ENCODE measurements around the gene KIF16B. TPM values are rescaled to one million over a fixed set of nuclear protein-coding genes. Genes with fewer than 3 reads are reported as not detected.

The KIF16B gene
- total and polyA plus RNA-seq, 7 donors: 18.9 to 49.7 (median 22.4) TPM

DNA sequence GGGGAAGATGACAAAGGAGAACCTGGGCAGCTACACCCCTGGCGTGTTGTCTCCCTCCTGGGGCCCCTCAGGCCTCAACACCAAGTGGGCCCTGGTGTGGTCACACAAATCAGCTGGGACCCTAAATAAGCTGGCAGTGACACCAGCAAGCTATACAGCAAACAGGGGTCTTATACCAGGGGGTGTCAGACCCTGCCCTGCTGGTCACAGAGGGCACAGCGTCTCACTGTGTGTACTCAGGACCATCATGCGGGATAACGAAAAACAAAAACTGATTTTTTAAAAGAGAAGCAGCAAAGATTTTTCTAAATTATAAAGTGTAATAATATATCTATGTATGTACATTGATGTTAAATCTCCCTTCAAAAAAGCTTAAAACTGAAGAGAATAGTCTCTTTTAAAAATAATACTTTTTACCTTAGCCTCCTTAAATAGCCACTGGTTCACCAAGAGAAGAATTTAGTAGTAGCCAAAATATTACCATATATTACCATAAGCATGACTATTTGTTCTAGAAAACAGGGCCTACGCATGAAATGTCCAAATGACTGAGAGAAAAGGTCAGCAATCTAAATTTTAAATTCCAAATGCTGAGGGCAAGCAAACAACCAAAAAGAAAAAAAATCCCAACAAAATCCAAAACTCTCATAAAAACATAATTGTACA is 220.4 kb downstream of the KIF16B start:
- Histone ChIP-seq H3K27ac (no peak overlapping the region), H3K4me1 (no peaks in the 10 kb centered on the region), H3K4me3 (no peak overlapping the region), H3K27me3 (no peaks in the 10 kb centered on the region), H3K36me3 (peaks cover 0 to 9% (median 0%) of the 10 kb centered on the region in 4 donors), H3K9me3 (no peaks in the 10 kb centered on the region)
- DNase-seq: no peak
- intact Hi-C loops (cut with DNase I): no loop called here
- TF ChIP-seq POLR2A (IDR thresholded peaks at IDR 0.05): no peak
- 98 to 99% methylated on average over 5 of the region's 5 CpGs for WGBS, 2 donors

DNA sequence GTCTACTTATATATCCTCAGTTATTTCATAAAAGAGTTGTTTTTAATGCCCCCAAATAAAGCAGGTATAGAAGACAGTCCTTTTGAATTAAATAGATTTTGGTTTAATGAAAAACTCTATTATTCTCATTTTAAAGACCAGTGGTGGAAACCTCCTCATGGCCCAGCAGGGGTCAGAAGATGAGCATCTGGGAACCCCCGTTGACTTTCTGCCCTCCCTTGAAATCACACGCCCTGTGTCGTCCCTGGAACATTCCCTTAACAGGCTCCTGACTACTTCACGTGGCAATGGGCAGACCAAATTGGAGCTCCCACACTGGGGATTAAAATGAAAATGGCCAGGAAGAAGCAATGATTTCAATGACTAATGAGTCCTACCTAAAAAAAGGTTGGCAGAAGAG is 220.9 kb downstream of the KIF16B start:
- intact Hi-C loops (cut with DNase I): no loop called here
- 78 to 87% methylated on average over 4 of the region's 4 CpGs for WGBS, 2 donors
- no peak for DNase-seq
- no peak overlapping the region for H3K27ac ChIP-seq
- H3K36me3 ChIP-seq: peaks cover 0 to 9% (median 0%) of the 10 kb centered on the region in 4 donors
- no peak overlapping the region for H3K4me3 ChIP-seq
- H3K4me1 ChIP-seq: no peaks in the 10 kb centered on the region
- TF ChIP-seq POLR2A (IDR thresholded peaks at IDR 0.05) (no peak), EP300 (IDR thresholded peaks at IDR 0.05) (no peak), POLR2AphosphoS5 (IDR thresholded peaks at IDR 0.05) (no peak)
- TF ChIP-seq, protein P1, sequence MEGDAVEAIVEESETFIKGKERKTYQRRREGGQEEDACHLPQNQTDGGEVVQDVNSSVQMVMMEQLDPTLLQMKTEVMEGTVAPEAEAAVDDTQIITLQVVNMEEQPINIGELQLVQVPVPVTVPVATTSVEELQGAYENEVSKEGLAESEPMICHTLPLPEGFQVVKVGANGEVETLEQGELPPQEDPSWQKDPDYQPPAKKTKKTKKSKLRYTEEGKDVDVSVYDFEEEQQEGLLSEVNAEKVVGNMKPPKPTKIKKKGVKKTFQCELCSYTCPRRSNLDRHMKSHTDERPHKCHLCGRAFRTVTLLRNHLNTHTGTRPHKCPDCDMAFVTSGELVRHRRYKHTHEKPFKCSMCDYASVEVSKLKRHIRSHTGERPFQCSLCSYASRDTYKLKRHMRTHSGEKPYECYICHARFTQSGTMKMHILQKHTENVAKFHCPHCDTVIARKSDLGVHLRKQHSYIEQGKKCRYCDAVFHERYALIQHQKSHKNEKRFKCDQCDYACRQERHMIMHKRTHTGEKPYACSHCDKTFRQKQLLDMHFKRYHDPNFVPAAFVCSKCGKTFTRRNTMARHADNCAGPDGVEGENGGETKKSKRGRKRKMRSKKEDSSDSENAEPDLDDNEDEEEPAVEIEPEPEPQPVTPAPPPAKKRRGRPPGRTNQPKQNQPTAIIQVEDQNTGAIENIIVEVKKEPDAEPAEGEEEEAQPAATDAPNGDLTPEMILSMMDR (IDR thresholded peaks at IDR 0.05): no peak
- H3K27me3 ChIP-seq: no peaks in the 10 kb centered on the region
- H3K9me3 ChIP-seq: no peaks in the 10 kb centered on the region

DNA sequence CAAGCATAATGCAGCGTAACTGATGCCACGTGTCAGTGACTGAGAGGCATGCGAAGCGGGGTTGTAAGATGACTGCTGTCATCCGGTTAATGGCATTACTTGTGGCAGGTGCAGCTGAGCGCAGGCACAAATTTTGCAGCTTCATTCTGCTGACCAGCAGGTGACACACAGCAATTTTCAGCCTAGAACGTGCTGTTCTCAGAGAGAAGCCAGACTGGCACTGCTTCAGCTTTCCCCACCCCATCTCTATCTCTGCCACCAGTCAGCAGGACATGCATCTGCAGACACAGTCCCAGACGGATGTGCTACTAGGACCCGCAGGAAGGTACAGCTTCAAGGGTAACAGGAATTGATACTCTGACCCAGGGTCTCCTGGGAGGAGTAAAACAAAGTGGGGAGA is 221.8 kb downstream of the KIF16B start:
- no peaks in the 10 kb centered on the region for H3K27me3 ChIP-seq
- no peaks in the 10 kb centered on the region for H3K4me1 ChIP-seq
- no peak overlapping the region for H3K4me3 ChIP-seq
- no peak overlapping the region for H3K27ac ChIP-seq
- WGBS, 2 donors: 90 to 94% methylated on average over 9 of the region's 9 CpGs
- intact Hi-C loops (cut with DNase I): no loop called here
- H3K36me3 ChIP-seq: peaks cover 0 to 9% (median 0%) of the 10 kb centered on the region in 4 donors
- TF ChIP-seq POLR2A (IDR thresholded peaks at IDR 0.05) (no peak), POLR2AphosphoS5 (IDR thresholded peaks at IDR 0.05) (no peak), EP300 (IDR thresholded peaks at IDR 0.05) (no peak)
- H3K9me3 ChIP-seq: no peaks in the 10 kb centered on the region
- DNase-seq: no peak

DNA sequence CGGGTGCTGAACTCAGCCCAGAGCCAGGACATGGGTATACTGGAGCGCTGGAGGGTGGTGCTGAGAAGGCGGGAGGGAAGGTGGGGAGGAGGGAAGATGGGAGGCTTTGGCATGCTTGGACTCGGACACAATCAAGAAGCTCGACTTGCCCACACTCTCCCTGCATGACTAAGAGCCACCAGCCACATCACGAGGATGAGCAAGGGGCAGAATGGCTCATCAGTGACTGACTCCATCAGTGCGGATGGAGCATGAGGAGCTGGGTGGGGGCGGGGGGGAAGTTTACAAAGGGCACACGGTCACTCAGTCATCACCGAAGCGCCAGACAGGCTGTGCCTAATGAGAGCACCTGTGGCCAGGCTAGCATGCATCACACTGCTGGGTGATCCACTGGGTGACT is 222.8 kb downstream of the KIF16B start:
- H3K27me3 ChIP-seq: no peaks in the 10 kb centered on the region
- peaks cover 0 to 2% (median 0%) of the 10 kb centered on the region in 4 donors for H3K36me3 ChIP-seq
- no peaks in the 10 kb centered on the region for H3K9me3 ChIP-seq
- 90 to 97% methylated on average over 11 of the region's 11 CpGs for WGBS, 2 donors
- H3K27ac ChIP-seq: no peak overlapping the region
- no peak for TF ChIP-seq POLR2A (IDR thresholded peaks at IDR 0.05)
- TF ChIP-seq EP300 (IDR thresholded peaks at IDR 0.05): no peak
- TF ChIP-seq, protein P1 (IDR thresholded peaks at IDR 0.05): no peak
- no peak for TF ChIP-seq POLR2AphosphoS5 (IDR thresholded peaks at IDR 0.05)
- H3K4me1 ChIP-seq: no peaks in the 10 kb centered on the region
- intact Hi-C loops (cut with DNase I): no loop called here
- no peak for DNase-seq
- H3K4me3 ChIP-seq: no peak overlapping the region

DNA sequence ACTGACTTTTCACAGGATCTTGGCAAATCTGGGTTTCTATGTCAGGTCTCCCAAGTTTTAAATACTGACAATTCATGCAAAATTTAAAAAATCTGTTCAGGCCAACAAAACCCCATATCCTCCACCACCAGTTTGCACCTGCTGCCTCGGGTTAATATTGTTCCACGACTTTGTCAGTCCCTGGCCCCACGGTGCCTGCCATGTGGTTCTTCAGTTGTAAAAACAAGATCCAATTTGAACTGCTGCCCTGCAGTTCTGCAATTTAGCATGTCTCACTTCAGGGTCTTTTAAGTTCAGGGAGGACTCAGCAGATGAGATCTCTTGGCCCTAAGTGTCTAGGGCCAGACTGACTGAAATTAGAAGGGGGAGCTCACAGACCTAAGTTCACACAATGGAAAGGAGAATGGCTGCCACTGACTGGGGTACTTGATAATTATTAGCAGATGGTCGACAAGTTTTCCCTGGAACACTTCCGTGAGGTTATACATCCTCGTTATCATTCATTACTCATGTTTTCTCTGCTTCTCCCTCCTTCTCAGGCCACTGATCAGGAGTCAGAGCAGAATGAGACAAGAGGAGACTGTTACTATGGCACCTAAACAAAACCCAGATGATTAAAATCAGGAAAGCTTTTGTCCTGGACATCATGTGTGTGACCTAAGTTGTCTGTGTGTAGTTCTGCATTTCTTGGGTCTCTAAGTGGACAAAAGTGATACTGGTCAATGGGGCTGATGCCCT is 223.6 kb downstream of the KIF16B start:
- Histone ChIP-seq H3K4me3 (no peak overlapping the region), H3K27ac (no peak overlapping the region), H3K9me3 (no peaks in the 10 kb centered on the region), H3K4me1 (no peaks in the 10 kb centered on the region), H3K36me3 (no peaks in the 10 kb centered on the region), H3K27me3 (no peaks in the 10 kb centered on the region)
- no peak for DNase-seq
- 89 to 92% methylated on average over 6 of the region's 6 CpGs for WGBS, 2 donors
- intact Hi-C loops (cut with DNase I): no loop called here
- TF ChIP-seq EP300 (IDR thresholded peaks at IDR 0.05) (no peak), POLR2A (IDR thresholded peaks at IDR 0.05) (no peak), POLR2AphosphoS5 (IDR thresholded peaks at IDR 0.05) (no peak)
- TF ChIP-seq, protein P1 (IDR thresholded peaks at IDR 0.05): no peak

All from sigmoid colon (tissue), 7 donors.